ENCODE data around the gene ZNHIT1. TPM values are rescaled to one million over a fixed set of nuclear protein-coding genes. Genes with fewer than 3 reads are reported as not detected.
"Not testable (repeated sequence)": the region's sequence is repeated elsewhere in the genome, so short reads cannot be mapped to it uniquely, and the experiment has no call there.

ZNHIT1 gene
- total RNA-seq, 1 experiment from 2014 or later: 57.2 TPM

GRCh38 chr7:101195884-101196283, 22.1 kb upstream of the ZNHIT1 start:
- CTCF ChIA-PET: no interaction called here
- Mint-ChIP-seq H3K9me3 (ENCODE audit: low read depth, unreplicated experiment) (no peaks in the 10 kb centered on the region), H3K4me3 (ENCODE audit: low read depth, unreplicated experiment) (no peak overlapping the region), H3K27ac (ENCODE audit: unreplicated experiment) (no peak overlapping the region), H3K27me3 (ENCODE audit: unreplicated experiment) (peaks cover 10% of the 10 kb centered on the region), H3K4me1 (ENCODE audit: low read depth, unreplicated experiment) (no peaks in the 10 kb centered on the region), H3K36me3 (ENCODE audit: insufficient read depth, unreplicated experiment) (no peaks in the 10 kb centered on the region)
- TF ChIP-seq CTCF (IDR thresholded peaks at IDR 0.05; ENCODE audit: unreplicated experiment): no peak
- intact Hi-C loops (cut with micrococcal nuclease; ENCODE audit: unreplicated experiment): no loop called here
- no peak for DNase-seq
- no TSS peak for BruUV-seq (replicated peaks)

- Mint-ChIP-seq H3K9me3 (ENCODE audit: low read depth, unreplicated experiment) (no peaks in the 10 kb centered on the region), H3K36me3 (ENCODE audit: insufficient read depth, unreplicated experiment) (no peaks in the 10 kb centered on the region), H3K27me3 (ENCODE audit: unreplicated experiment) (peaks cover 25% of the 10 kb centered on the region), H3K4me1 (ENCODE audit: low read depth, unreplicated experiment) (no peaks in the 10 kb centered on the region), H3K4me3 (ENCODE audit: low read depth, unreplicated experiment) (no peak overlapping the region), H3K27ac (ENCODE audit: unreplicated experiment) (no peak overlapping the region)
- no peak for DNase-seq
- BruUV-seq (replicated peaks): no TSS peak
- CTCF ChIA-PET: no interaction called here
- TF ChIP-seq CTCF (IDR thresholded peaks at IDR 0.05; ENCODE audit: unreplicated experiment): no peak
- intact Hi-C loops (cut with micrococcal nuclease; ENCODE audit: unreplicated experiment): no loop called here
Measured at GRCh38 chr7:101197991-101198390, 20.0 kb upstream of the ZNHIT1 start.

GRCh38 chr7:101198476-101198875, 19.5 kb upstream of the ZNHIT1 start:
- H3K9me3 Mint-ChIP-seq (ENCODE audit: low read depth, unreplicated experiment): no peaks in the 10 kb centered on the region
- TF ChIP-seq CTCF (IDR thresholded peaks at IDR 0.05; ENCODE audit: unreplicated experiment): no peak
- no peak for DNase-seq
- no peaks in the 10 kb centered on the region for H3K36me3 Mint-ChIP-seq (ENCODE audit: insufficient read depth, unreplicated experiment)
- BruUV-seq (replicated peaks): no TSS peak
- no peaks in the 10 kb centered on the region for H3K4me1 Mint-ChIP-seq (ENCODE audit: low read depth, unreplicated experiment)
- CTCF ChIA-PET: no interaction called here
- H3K27ac Mint-ChIP-seq (ENCODE audit: unreplicated experiment): no peak overlapping the region
- no peak overlapping the region for H3K4me3 Mint-ChIP-seq (ENCODE audit: low read depth, unreplicated experiment)
- intact Hi-C loops (cut with micrococcal nuclease; ENCODE audit: unreplicated experiment): no loop called here
- H3K27me3 Mint-ChIP-seq (ENCODE audit: unreplicated experiment): peaks cover 29% of the 10 kb centered on the region

GRCh38 chr7:101199522-101199921, 18.4 kb upstream of the ZNHIT1 start:
- CTCF ChIA-PET: interaction anchor here (0.7 kb wide), 1 partner anchor 18 kb away, joined by 3 read pairs; no protein-coding TSS in a partner anchor
- H3K4me3 Mint-ChIP-seq (ENCODE audit: low read depth, unreplicated experiment); intact Hi-C loops (cut with micrococcal nuclease; ENCODE audit: unreplicated experiment); H3K9me3 Mint-ChIP-seq (ENCODE audit: low read depth, unreplicated experiment); DNase-seq; H3K27ac Mint-ChIP-seq (ENCODE audit: unreplicated experiment); H3K36me3 Mint-ChIP-seq (ENCODE audit: insufficient read depth, unreplicated experiment); BruUV-seq (replicated peaks); H3K4me1 Mint-ChIP-seq (ENCODE audit: low read depth, unreplicated experiment): not testable (repeated sequence)
- peaks cover 38% of the 10 kb centered on the region for H3K27me3 Mint-ChIP-seq (ENCODE audit: unreplicated experiment)

GRCh38 chr7:101200504-101200861, 17.5 kb upstream of the ZNHIT1 start:
- Mint-ChIP-seq H3K4me3 (ENCODE audit: low read depth, unreplicated experiment) (no peak overlapping the region), H3K36me3 (ENCODE audit: insufficient read depth, unreplicated experiment) (no peaks in the 10 kb centered on the region), H3K4me1 (ENCODE audit: low read depth, unreplicated experiment) (no peaks in the 10 kb centered on the region), H3K27ac (ENCODE audit: unreplicated experiment) (no peak overlapping the region), H3K9me3 (ENCODE audit: low read depth, unreplicated experiment) (no peaks in the 10 kb centered on the region), H3K27me3 (ENCODE audit: unreplicated experiment) (peaks cover 38% of the 10 kb centered on the region)
- DNase-seq: no peak
- TF ChIP-seq CTCF (IDR thresholded peaks at IDR 0.05; ENCODE audit: unreplicated experiment): no peak
- intact Hi-C loops (cut with micrococcal nuclease; ENCODE audit: unreplicated experiment): no loop called here
- BruUV-seq (replicated peaks): no TSS peak
- CTCF ChIA-PET: no interaction called here

All from Calu3 (cell line).